Naive thymus-derived CD8-positive, alpha-beta T cell (primary cell): ENCODE results near the gene NEUROD2. TPM values are rescaled to one million over a fixed set of nuclear protein-coding genes. Genes with fewer than 3 reads are reported as not detected.
A peak's percentile ranks its signal among the peaks of the same experiment; 100 is the strongest.

ENCODE experiments used
- ATAC-seq, 2 donors: fragments of 150-1000 bp; cut with Tn5 transposase in 1 of 2; sonication (Bioruptor Pico), chemical (Tn5 transposase) in 1 of 2; 1 replicate in 1 of 2; 2 replicates in 1 of 2; pipeline ENCODE4 v1.10.0; 2021; ENCODE audit warnings: mild to moderate bottlenecking in 2 of 2, moderate library complexity in 2 of 2
- POLR2A ChIA-PET: fragments of 350-600 bp; sonication (Branson Sonifier 250); formaldehyde crosslinking; loops from one replicate; lab custom pipeline; 2021; ENCODE audit warnings: antibody characterized with exemption; lab: Charles Lee
- DNase-seq, 10 donors: peaks; one replicate each; pipeline versions ENCODE4 v3.0.0 to v3.0.0-alpha.2; 2020 to 2022
- H3K27ac Mint-ChIP-seq, 10 donors: one replicate each; pipeline ENCODE4 v1.8.0; 2020 to 2022; ENCODE audit warnings: mild to moderate bottlenecking in 10 of 10, mixed read lengths in 10 of 10, moderate library complexity in 4 of 10, inconsistent platforms in 1 of 10
- H3K27me3 Mint-ChIP-seq, 5 donors: one replicate each; pipeline ENCODE4 v1.8.0; 2021 to 2022; ENCODE audit warnings: mixed read lengths in 5 of 5
- H3K36me3 Mint-ChIP-seq, 3 donors: one replicate each; pipeline ENCODE4 v1.8.0; 2020 to 2022; ENCODE audit warnings: mixed read lengths in 3 of 3, mild to moderate bottlenecking in 2 of 3, inconsistent platforms in 1 of 3
- H3K4me1 Mint-ChIP-seq, 4 donors: one replicate each; pipeline ENCODE4 v1.8.0; 2021 to 2022; ENCODE audit warnings: mixed read lengths in 4 of 4
- H3K4me3 Mint-ChIP-seq, 10 donors: one replicate each; pipeline ENCODE4 v1.8.0; 2020 to 2022; ENCODE audit warnings: mild to moderate bottlenecking in 10 of 10, mixed read lengths in 10 of 10, moderate library complexity in 6 of 10, inconsistent platforms in 1 of 10
- H3K9me3 Mint-ChIP-seq, 9 donors: one replicate each; pipeline ENCODE4 v1.8.0; 2020 to 2022; ENCODE audit warnings: mixed read lengths in 9 of 9, mild to moderate bottlenecking in 3 of 9, inconsistent platforms in 1 of 9, moderate library complexity in 1 of 9
- polyA plus RNA-seq, 3 donors: library from polyadenylated mRNA; unstranded; fragments of 300-500 nt; fragmentation: Illumina TruSeq; gene quantifications; one replicate each; pipeline ENCODE4 v1.2.3, GENCODE V29; 2021
- total RNA-seq, 8 experiments: library from RNA in 2 of 8; stranded (reverse) in 2 of 8; gene quantifications; one replicate each; pipeline ENCODE4 v1.2.3 and lab custom pipeline; 2021 to 2026

Gene NEUROD2
- total and polyA plus RNA-seq, 5 experiments from 2014 or later, result not detected

DNA sequence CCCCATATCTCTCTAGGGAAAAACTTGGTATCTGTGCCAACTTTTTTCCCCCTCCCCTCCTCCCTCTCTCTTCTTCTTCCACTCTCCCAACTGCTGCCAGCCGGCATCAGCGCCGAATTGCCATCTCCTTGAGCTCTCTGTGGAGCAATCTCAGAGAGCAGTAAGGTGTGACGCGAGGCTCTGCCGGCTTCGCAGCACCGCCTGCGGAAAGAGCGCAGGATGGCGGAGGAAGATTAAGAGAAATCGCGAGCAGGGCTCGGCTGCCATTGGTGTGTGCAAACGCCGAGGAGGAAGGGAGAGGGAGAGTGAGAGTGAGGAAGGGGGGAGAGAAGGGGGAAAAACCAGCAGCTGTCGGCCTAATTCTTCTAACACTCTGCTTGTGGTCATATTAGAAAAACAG lies 44.2 kb downstream of the NEUROD2 start:
- no peak overlapping the region for H3K4me3 Mint-ChIP-seq
- DNase-seq, result no peak
- no peaks in the 10 kb centered on the region for H3K27me3 Mint-ChIP-seq
- POLR2A ChIA-PET, result interaction anchor here (0.6 to 1.5 kb wide), 2 partner anchors 11 to 41 kb away, joined by 3 read pairs; no protein-coding TSS in a partner anchor
- no peaks in the 10 kb centered on the region for H3K9me3 Mint-ChIP-seq
- peak overlapping the region in 1 of 10 donors; percentile 56 for H3K27ac Mint-ChIP-seq
- H3K36me3 Mint-ChIP-seq, result peaks cover 13 to 75% (median 39%) of the 10 kb centered on the region in 3 donors
- no peak for ATAC-seq
- H3K4me1 Mint-ChIP-seq, result no peaks in the 10 kb centered on the region

DNA sequence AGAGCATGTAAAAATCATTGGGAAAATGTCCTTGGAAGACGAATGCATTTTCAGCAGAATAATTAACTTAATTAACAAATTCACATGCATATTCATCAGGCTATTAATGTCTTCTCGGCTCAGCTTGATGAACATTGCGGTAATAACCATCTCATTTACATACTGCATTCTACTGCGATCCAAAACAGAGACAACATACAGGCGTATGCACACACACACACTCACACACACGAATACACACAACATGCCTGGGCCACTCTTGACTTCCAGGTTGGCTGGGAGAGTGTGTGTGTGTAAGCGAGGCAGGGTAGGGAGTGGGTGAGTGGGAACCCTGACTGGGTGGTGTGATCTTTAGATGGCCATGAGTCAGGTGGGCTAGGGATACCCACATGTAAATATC lies 44.7 kb downstream of the NEUROD2 start:
- POLR2A ChIA-PET, result interaction anchor here (0.6 to 1.5 kb wide), 2 partner anchors 11 to 41 kb away, joined by 3 read pairs; no protein-coding TSS in a partner anchor
- H3K9me3 Mint-ChIP-seq, result no peaks in the 10 kb centered on the region
- H3K36me3 Mint-ChIP-seq, result peaks cover 13 to 75% (median 35%) of the 10 kb centered on the region in 3 donors
- H3K27me3 Mint-ChIP-seq, result no peaks in the 10 kb centered on the region
- H3K4me1 Mint-ChIP-seq, result no peaks in the 10 kb centered on the region
- no peak overlapping the region for H3K27ac Mint-ChIP-seq
- DNase-seq (no peak), ATAC-seq (no peak)
- no peak overlapping the region for H3K4me3 Mint-ChIP-seq

DNA sequence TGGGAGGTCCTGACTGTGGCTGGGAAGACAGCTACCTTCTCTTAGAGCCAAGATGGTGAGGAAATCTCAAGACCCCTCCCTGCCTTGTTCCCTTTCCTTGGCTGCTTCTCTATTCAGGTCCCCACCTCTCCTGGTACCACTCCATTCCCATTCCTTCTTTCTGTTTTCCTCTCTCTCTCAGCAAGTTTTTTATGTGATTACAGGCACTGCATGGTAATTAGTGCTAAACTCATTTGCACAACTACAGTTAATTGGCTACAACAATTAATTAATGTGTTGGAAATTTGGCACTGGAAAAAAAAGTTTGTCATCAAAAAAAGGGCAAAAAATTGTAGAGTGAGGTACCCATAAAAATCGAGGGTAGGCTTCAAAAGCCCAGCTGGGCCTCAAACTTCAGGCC lies 45.3 kb downstream of the NEUROD2 start:
- Mint-ChIP-seq H3K27ac (peak overlapping the region in 2 of 10 donors; percentile 6 to 22), H3K36me3 (peaks cover 11 to 75% (median 38%) of the 10 kb centered on the region in 3 donors), H3K4me3 (no peak overlapping the region), H3K4me1 (no peaks in the 10 kb centered on the region), H3K27me3 (no peaks in the 10 kb centered on the region), H3K9me3 (no peaks in the 10 kb centered on the region)
- ATAC-seq, result no peak
- POLR2A ChIA-PET, result no interaction called here
- DNase-seq, result no peak

DNA sequence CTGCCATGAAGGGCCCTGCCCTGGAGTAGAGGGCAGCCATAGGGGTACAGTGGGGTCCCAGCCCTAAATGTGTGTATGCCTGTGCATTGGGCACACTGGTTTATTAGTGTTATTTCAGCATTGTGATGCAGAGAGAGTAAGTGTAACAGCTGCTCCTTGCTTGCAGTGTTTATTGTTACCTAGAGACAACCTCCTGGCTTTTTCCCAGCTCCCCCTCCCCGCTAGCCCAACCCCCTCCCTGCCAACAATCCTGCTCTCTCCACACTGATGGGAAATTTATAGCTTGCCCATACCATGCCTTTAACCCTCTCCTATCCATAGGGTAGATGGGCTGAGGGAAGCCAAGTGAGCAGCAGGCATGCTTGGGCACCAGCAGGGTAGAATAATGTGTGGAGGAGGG lies 51.3 kb downstream of the NEUROD2 start:
- H3K4me1 Mint-ChIP-seq, result peaks cover 0 to 6% (median under 1%) of the 10 kb centered on the region in 4 donors
- H3K27me3 Mint-ChIP-seq, result no peaks in the 10 kb centered on the region
- POLR2A ChIA-PET, result no interaction called here
- H3K36me3 Mint-ChIP-seq, result peaks cover 0 to 86% (median 34%) of the 10 kb centered on the region in 3 donors
- H3K9me3 Mint-ChIP-seq, result no peaks in the 10 kb centered on the region
- no peak for DNase-seq
- ATAC-seq, result no peak
- no peak overlapping the region for H3K4me3 Mint-ChIP-seq
- H3K27ac Mint-ChIP-seq, result peak overlapping the region in 1 of 10 donors; percentile 31

- peaks cover 0 to 88% (median 34%) of the 10 kb centered on the region in 3 donors for H3K36me3 Mint-ChIP-seq
- no peak for DNase-seq
- POLR2A ChIA-PET, result interaction anchor here (0.6 to 0.7 kb wide), 2 partner anchors 94 to 212 kb away, joined by 3 read pairs; partner anchors contain the start of gene CDK12
These were observed 52.4 kb downstream of the NEUROD2 start for GRCh38 chr17:39555368-39555767.

More at GRCh38 chr17:39555368-39555767, 52.4 kb downstream of the NEUROD2 start:
- no peaks in the 10 kb centered on the region for H3K27me3 Mint-ChIP-seq
- H3K4me1 Mint-ChIP-seq, result peaks cover 0 to 15% (median under 1%) of the 10 kb centered on the region in 4 donors
- H3K9me3 Mint-ChIP-seq, result no peaks in the 10 kb centered on the region
- H3K4me3 Mint-ChIP-seq, result no peak overlapping the region
- ATAC-seq, result no peak
- H3K27ac Mint-ChIP-seq, result no peak overlapping the region

Other genes starting within 250 kb of the NEUROD2 start
- 10 to 100 TPM; 33.4 to 34.3 TPM for gene FBXL20, start 206.3 kb downstream of the NEUROD2 start, total RNA-seq
- 1 to 10 TPM; 2.6 to 3.4 (median 3.2) TPM for gene FBXL20, start 206.3 kb downstream of the NEUROD2 start, polyA plus RNA-seq
- 10 to 100 TPM; 59.2 to 62.8 TPM for gene MED1, start 156.7 kb downstream of the NEUROD2 start, total RNA-seq
- gene MED1, start 156.7 kb downstream of the NEUROD2 start, polyA plus RNA-seq, result 10 to 100 TPM; 16.8 to 26.9 (median 22.2) TPM
- 100 to 1,000 TPM; 113 to 114 TPM for gene CDK12, start 146.4 kb downstream of the NEUROD2 start, total RNA-seq
- 1 to 10 TPM; 3.2 to 7.1 (median 5.5) TPM for gene CDK12, start 146.4 kb downstream of the NEUROD2 start, polyA plus RNA-seq
- not detected for gene PPP1R1B, start 19.0 kb upstream of the NEUROD2 start, total RNA-seq
- not detected for gene PPP1R1B, start 19.0 kb upstream of the NEUROD2 start, polyA plus RNA-seq
- 100 to 1,000 TPM; 154 to 167 TPM for gene STARD3, start 29.2 kb upstream of the NEUROD2 start, total RNA-seq
- gene STARD3, start 29.2 kb upstream of the NEUROD2 start, polyA plus RNA-seq, result 10 to 100 TPM; 37.4 to 51.6 (median 43.0) TPM
- gene TCAP, start 57.4 kb upstream of the NEUROD2 start, total RNA-seq, result 10 to 100 TPM in 1 of 2 experiments, 1 to 10 TPM in 1; 8.5 to 10.3 TPM
- under 1 TPM in 1 of 3 donors, not detected in 2; 0.11 TPM for gene TCAP, start 57.4 kb upstream of the NEUROD2 start, polyA plus RNA-seq
- 1 to 10 TPM in 1 of 2 experiments, under 1 TPM in 1; 0.91 to 1.2 TPM for gene PNMT, start 60.5 kb upstream of the NEUROD2 start, total RNA-seq
- gene PNMT, start 60.5 kb upstream of the NEUROD2 start, polyA plus RNA-seq, result under 1 TPM in 2 of 3 donors, not detected in 1; 0.43 to 0.64 TPM
- 10 to 100 TPM; 30.1 to 33.5 TPM for gene PGAP3, start 80.1 kb upstream of the NEUROD2 start, total RNA-seq
- 10 to 100 TPM; 14.2 to 17.7 (median 15.5) TPM for gene PGAP3, start 80.1 kb upstream of the NEUROD2 start, polyA plus RNA-seq
- 1 to 10 TPM; 5.6 to 8.7 TPM for gene ERBB2, start 92.1 kb upstream of the NEUROD2 start, total RNA-seq
- gene ERBB2, start 92.1 kb upstream of the NEUROD2 start, polyA plus RNA-seq, result 1 to 10 TPM in 2 of 3 donors, under 1 TPM in 1; 0.85 to 2.4 (median 1.5) TPM
- gene MIEN1, start 122.6 kb upstream of the NEUROD2 start, total RNA-seq, result 10 to 100 TPM; 28.9 to 33.2 TPM
- 10 to 100 TPM; 75.6 to 81.6 (median 76.7) TPM for gene MIEN1, start 122.6 kb upstream of the NEUROD2 start, polyA plus RNA-seq
- gene GRB7, start 130.0 kb upstream of the NEUROD2 start, total RNA-seq, result not detected
- not detected for gene GRB7, start 130.0 kb upstream of the NEUROD2 start, polyA plus RNA-seq